HG02970 (cell line): ENCODE measurements around the gene PKDREJ.

Experiments
- ATAC-seq: cut with Tn5 transposase; IDR thresholded peaks from one replicate; pipeline ENCODE4 v1.9.1; 2021; ENCODE audit warnings: mild to moderate bottlenecking, moderate library complexity, moderate number of reproducible peaks; ENCODE audit not compliant: unreplicated experiment, low FRiP score

The PKDREJ gene

DNA sequence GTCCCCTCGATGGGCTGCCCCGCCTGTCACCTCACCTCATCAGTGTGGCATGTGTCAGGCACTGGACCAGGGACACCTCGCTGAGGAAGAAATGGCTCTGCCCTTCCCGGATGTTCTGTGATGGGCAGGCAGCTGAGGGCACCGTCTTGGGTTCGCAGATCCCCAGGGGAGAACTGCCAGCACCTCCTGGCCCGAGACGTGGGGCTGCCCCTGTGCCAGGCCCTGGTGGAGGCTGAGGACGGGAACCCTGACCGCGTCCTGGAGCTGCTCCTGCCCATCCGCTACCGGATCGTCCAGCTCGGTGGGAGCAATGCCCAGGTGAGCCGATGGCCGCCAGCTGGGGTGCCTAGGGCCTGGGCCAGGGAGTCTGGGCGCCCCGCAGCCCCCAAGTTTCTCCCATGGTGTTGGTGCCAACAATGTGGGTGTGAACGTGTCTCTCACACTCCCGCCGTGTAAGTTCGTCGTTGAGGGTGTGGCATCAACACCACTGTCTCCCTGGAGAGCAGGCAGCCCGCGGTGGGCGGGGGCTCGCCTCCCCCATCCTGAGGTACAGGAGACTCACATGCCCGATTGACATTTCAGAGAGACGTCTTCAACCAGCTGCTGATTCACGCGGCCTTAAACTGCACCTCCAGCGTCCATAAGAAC is 26.2 kb upstream of the PKDREJ start:
- ATAC-seq = no peak

GRCh38 chr22:46288846-46289243 is 25.7 kb upstream of the PKDREJ start:
- no peak for ATAC-seq

DNA sequence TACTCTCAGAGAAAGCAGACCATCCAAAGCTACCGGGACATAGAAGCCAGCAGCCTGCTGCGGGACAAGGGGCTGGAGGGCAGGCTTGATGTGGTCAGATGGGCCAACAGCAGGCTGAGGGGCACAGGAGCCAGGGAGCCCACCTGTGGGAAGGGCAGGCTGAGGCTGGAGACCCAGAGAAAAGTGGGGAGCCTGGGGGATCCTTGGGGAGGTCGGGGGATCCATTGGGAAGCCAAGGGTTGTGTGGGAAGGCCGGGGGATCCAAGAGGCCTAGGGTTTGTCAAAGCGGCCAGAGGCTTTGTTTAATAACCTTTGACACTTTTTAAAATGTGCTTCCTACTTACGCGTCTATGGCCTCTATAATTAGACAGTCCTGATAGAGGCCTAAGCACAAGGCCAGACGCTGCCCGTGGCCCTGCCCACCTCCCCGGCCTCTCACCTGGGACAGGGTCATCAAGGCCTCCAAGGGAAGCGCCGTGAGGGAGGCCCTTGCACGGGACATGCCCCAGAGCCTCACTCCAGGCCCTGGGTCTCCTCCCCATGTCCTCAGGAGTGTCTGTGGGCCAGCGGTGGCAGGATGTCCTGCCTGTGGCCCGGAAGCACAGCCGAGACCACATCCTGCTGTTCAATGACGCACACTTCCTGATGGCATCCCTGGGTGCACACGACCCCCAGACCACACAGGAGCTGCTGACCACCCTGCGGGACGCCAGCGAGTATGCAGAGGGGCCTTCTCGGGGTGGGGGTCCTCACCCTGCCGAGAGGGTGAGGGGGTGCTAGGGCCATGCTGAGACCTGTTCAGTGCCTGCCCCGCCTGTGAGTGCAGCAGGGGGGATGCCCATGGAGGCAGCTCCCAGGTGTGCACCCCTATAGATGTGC is 25.0 kb upstream of the PKDREJ start:
- no peak for ATAC-seq

DNA sequence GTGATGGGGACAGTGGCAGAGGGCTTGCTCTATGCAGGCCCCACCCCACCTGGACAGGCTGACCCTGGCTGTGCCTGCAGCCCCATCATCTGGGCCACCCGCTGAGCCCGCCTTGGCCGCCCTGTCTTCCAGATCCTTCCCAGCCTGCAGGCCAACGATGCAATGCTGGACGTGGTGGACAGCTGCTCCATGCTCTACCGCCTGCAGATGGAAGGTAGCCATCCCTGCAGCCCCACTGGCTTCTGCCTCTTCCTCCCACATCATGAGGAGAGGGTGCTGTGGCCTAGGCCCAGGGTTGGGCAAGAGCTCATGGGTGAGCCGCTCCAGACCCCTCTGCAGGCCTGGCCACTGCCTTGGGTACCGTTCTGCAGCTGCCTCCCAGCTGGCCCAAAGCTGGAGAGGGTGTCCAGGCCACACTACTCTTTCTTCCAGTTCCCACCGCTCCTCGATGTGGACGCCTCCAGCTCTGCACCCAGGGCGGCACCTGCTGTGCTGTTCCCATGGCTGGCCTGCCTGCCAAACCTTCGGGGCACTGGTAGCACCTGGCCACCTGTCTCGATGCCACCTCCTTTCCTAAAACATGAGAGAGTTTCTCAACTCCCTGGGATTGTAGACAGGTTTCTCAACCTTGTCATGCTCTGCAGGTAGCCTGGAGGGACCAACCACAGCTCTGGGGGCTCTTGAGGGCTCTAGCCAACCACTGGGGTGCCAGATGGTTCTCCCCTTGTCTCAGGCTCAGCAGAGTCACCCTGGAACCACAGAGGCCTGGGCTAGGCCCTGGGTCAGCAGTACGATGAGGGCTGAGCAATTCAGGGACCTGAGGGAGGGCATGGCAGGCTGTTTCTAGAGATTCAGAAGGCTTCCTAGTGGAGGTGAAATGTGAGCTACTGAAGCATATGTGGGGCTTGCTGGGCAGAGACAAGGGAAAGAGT is 24.1 kb upstream of the PKDREJ start:
- no peak for ATAC-seq

GRCh38 chr22:46286006-46286405 is 22.9 kb upstream of the PKDREJ start:
- no peak for ATAC-seq

DNA sequence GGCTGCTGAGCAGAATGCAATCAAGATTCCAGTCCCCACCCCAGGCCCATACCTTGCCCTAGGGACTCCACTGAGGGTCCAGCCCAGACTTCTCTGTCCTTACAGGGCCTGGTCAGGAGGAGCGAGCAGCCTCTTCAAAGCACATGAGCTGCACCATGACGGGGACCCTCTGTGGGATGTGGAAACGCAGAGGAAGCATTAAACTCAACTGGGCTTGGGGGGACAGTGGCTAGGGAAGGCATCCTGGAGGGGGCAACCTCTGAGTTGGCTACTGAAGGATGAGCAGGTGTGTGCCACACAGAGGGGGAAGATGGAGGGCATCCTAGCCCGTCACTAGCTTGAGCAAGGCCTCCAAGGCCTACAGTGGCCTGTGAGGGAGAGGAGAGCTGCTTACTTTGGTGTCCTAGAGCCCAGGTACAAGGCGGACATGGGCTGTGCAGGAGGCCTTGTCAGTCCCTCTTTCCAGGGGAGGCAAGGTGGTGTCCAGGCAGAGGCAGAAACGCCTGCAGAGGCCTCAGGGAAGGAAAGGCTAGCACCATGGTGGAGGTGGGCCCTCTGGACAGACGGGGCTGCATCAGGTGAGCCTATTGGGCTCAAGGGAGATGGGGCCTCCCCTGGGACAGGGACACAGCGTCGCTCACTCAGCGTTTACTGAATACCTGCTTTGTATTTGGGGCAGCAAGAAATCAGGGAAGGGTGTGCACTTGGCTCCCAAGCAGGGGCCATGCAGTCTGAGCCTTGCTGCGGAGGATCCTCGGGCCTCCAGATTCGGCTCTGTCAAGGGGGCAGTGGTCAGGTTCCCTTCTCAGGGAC is 18.9 kb upstream of the PKDREJ start:
- ATAC-seq = no peak

DNA sequence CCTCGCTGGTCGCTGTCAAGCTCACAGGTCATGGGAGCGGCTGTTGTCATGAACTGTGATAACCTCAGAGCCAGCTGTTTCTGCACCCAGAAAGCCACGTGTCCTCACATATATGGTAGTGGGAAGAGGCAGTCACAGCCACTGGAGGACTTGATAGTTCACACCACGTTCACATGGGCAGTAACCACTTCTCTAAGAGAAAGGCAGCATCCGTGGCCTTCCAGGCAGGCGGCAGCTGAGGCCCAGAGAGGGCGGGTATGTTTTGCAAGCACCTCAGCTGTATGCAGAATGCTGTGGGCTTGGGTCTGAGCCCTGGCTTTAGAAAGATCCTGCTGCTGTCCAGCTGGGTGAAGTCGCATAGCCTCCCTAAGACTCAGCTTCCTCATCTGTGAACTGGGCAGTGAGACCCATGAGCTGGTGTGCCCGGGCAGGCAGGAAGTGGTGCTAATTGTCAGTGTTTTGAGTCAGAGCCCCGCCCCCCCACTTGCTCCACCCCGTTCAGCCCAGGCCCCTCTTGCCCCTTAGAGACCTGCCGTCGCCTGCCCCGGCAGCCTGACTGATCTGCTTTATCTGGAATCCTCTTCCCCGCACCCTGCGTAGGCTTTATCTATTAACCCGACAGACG is 18.0 kb upstream of the PKDREJ start:
- no peak for ATAC-seq

GRCh38 chr22:46280063-46280817 is 17.1 kb upstream of the PKDREJ start:
- ATAC-seq = no peak

- ATAC-seq = no peak
Measured at GRCh38 chr22:46278656-46279645, 15.8 kb upstream of the PKDREJ start.

- no peak for ATAC-seq
Measured at GRCh38 chr22:46276563-46276962, 13.4 kb upstream of the PKDREJ start.

GRCh38 chr22:46275455-46276122 is 12.4 kb upstream of the PKDREJ start:
- ATAC-seq = no peak

- ATAC-seq = no peak
Measured at GRCh38 chr22:46274381-46274780, 11.2 kb upstream of the PKDREJ start.

DNA sequence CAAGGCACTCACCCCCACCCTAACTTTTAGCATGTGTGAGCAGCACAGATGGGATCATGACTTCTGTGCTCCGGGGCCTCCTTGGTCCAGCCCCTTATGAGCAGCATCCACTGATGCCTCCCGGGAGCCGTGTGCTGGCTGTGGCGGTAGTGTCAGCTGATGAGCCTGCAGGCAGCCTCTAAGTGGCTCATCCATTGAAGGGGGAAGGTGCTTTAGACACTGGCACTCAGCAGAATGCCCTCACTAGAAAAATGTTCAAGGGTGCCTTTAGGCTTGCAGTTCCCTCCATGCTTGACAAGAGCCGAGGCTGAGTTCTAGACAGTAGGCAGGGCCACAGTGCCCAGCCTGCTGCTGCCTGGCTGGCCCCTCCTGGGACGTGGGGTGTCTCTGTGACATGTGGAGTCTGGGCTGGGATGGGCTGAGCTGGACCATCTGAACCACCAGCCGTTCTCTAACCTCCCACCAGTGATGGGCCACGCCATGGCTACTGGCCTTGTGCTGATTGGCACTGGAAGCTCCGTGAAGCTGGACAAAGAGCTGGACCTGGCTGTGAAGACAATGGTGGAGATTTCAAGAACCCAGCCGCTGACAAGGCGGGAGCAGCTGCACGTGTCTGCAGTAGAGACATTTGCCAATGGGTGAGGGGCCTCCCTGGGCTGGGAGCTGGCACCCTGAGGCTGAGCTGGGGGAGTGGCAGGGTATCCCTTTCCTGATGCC is 10.4 kb upstream of the PKDREJ start:
- ATAC-seq = no peak

GRCh38 chr22:46272762-46273431 is 9.8 kb upstream of the PKDREJ start:
- no peak for ATAC-seq

DNA sequence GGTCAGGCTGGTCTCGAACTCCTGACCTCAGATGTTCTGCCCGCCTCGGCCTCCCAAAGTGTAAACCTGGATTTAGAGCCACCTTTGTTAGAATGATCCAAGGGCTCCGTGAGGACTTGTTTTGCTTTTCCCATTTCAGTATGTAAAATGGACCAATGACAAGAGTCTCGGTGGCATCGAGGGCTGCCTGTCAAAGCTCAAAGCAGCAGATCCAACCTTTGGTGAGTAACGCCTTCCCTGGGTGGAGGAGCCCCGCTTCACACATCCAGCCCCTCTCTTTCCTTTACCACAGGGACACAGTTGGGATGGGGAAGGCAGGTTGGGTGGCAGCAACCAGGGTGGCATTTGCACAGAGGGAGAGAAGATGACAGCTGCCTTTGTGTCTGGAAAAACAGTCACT is 9.1 kb upstream of the PKDREJ start:
- no peak for ATAC-seq

GRCh38 chr22:46269564-46269963 is 6.4 kb upstream of the PKDREJ start:
- ATAC-seq = no peak
